Thyroid gland (tissue), 4 donors: ENCODE data around the gene AP4E1.

Source experiments
- POLR2A ChIP-seq, 2 donors: fragments of 450-650 bp; IDR thresholded peaks; one replicate each; pipeline ENCODE4 v1.6.1; 2017; ENCODE audit warnings: antibody characterized with exemption in 2 of 2, mild to moderate bottlenecking in 2 of 2, moderate library complexity in 1 of 2
- TF ChIP-seq, protein P1 (sequence below), 6 experiments: fragments of 200-600 bp in 3 of 6; fragments of 450-650 bp in 3 of 6; sonication (generic) in 3 of 6; IDR thresholded peaks; one replicate each; pipeline ENCODE4 v1.5.1; 2016 to 2019; ENCODE audit warnings: antibody characterized with exemption in 6 of 6, mild to moderate bottlenecking in 2 of 6, inconsistent platforms in 1 of 6, moderate library complexity in 1 of 6

DNA sequence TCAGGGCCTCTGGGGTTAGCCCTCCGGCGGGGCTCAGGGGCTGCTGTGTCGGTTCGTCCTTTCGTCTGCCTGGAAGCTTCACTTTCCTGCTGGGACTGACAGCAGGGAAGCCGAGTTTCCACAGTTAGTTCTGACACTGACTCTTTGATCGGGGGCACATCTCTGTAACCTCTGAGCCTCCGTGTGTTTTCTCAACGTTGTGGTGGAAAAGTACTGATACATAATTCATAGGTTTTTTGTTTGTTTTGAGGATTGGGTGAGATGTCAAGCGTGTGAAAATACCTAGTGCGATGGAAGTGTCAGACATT lies 481 bp downstream of the AP4E1 start:
- TF ChIP-seq, protein P1, sequence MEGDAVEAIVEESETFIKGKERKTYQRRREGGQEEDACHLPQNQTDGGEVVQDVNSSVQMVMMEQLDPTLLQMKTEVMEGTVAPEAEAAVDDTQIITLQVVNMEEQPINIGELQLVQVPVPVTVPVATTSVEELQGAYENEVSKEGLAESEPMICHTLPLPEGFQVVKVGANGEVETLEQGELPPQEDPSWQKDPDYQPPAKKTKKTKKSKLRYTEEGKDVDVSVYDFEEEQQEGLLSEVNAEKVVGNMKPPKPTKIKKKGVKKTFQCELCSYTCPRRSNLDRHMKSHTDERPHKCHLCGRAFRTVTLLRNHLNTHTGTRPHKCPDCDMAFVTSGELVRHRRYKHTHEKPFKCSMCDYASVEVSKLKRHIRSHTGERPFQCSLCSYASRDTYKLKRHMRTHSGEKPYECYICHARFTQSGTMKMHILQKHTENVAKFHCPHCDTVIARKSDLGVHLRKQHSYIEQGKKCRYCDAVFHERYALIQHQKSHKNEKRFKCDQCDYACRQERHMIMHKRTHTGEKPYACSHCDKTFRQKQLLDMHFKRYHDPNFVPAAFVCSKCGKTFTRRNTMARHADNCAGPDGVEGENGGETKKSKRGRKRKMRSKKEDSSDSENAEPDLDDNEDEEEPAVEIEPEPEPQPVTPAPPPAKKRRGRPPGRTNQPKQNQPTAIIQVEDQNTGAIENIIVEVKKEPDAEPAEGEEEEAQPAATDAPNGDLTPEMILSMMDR (IDR thresholded peaks at IDR 0.05), result no peak
- no peak for TF ChIP-seq POLR2A (IDR thresholded peaks at IDR 0.05)
